PC-3 (cell line): ENCODE measurements around the gene DPF3.

ENCODE experiments used
- CTCF ChIP-seq: fragments of 300-600 bp; sonication (generic); conservative IDR thresholded peaks from 2 replicates; pipeline ENCODE4 v1.5.1; 2017; ENCODE audit warnings: antibody characterized with exemption, low read depth, mild to moderate bottlenecking, low read length
- EZH2phosphoT487 ChIP-seq: fragments of 300-600 bp; sonication (generic); IDR thresholded peaks from 2 replicates; pipeline ENCODE4 v1.6.1; 2018; ENCODE audit warnings: mild to moderate bottlenecking, antibody characterized with exemption, low read length, borderline replicate concordance

GRCh38 chr14:72809063-72809462 lies 84.8 kb downstream of the DPF3 start:
- no peak for TF ChIP-seq CTCF
- no peak for TF ChIP-seq EZH2phosphoT487
